Type B pancreatic cell (in vitro differentiated cells): ENCODE data around the gene ACTA2. TPM values are rescaled to one million over a fixed set of nuclear protein-coding genes. Genes with fewer than 3 reads are reported as not detected.

Experiments
- DNase-seq: peaks from one replicate; pipeline ENCODE4 v3.0.0; 2021; ENCODE audit warnings: mixed read lengths; ENCODE audit not compliant: unreplicated experiment; ENCODE audit errors: extremely low spot score
- H3K27ac Mint-ChIP-seq: 2 replicates; pipeline ENCODE4 v1.8.0; 2021; ENCODE audit warnings: mild to moderate bottlenecking, mixed read lengths
- H3K27me3 Mint-ChIP-seq: 2 replicates; pipeline ENCODE4 v1.8.0; 2021; ENCODE audit warnings: mixed read lengths
- H3K36me3 Mint-ChIP-seq: 2 replicates; pipeline ENCODE4 v1.8.0; 2021; ENCODE audit warnings: mixed read lengths
- H3K4me1 Mint-ChIP-seq: one replicate; pipeline ENCODE4 v1.8.0; 2021; ENCODE audit warnings: mixed read lengths; ENCODE audit not compliant: unreplicated experiment
- H3K4me3 Mint-ChIP-seq: 2 replicates; pipeline ENCODE4 v1.8.0; 2021; ENCODE audit warnings: mild to moderate bottlenecking, mixed read lengths
- H3K9me3 Mint-ChIP-seq: 2 replicates; pipeline ENCODE4 v1.8.0; 2021; ENCODE audit warnings: mixed read lengths
- total RNA-seq: library from RNA; stranded (reverse); gene quantifications from 2 replicates; pipeline ENCODE4 v1.2.1, GENCODE V29; 2021; ENCODE audit warnings: low replicate concordance
- TF ChIP-seq, protein P1 (sequence below): fragments of 200-600 bp; sonication (generic); conservative IDR thresholded peaks from 2 replicates; pipeline ENCODE4 v1.5.0; 2021; ENCODE audit warnings: antibody characterized with exemption, mild to moderate bottlenecking

The ACTA2 gene
- total RNA-seq, 1 donor from 2014 or later = 76.5 TPM

DNA sequence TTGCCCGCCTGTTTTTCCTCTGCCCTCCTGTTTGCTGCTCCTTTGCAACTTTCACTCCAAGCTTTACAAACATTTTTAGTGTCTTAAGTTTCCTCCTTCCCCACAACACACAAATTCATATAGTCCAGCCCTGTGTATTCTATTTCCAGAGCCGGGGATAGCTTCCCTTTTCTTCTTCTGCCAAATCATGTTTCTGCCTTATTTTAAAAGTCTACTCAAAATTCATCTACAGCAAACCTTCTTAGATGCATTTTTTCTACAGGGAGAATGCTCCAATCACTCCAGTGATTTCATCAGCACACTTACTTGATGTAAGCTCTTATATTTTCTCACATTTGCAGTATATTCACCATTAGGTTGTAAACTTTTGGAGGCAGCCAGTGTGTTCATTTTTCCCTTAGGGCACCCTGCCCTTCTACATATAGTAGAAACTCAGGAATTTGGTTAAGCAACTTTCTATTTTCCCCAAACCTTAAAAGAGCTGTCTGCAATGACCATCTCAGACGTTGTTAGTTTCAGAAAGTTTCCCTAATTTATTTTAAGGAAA lies 12.4 kb upstream of the ACTA2 start:
- Mint-ChIP-seq H3K27me3 (no peaks in the 10 kb centered on the region), H3K27ac (peak overlapping the region; percentile 5), H3K9me3 (no peaks in the 10 kb centered on the region), H3K4me1 (no peaks in the 10 kb centered on the region), H3K4me3 (no peak overlapping the region), H3K36me3 (no peaks in the 10 kb centered on the region)
- TF ChIP-seq, protein P1, sequence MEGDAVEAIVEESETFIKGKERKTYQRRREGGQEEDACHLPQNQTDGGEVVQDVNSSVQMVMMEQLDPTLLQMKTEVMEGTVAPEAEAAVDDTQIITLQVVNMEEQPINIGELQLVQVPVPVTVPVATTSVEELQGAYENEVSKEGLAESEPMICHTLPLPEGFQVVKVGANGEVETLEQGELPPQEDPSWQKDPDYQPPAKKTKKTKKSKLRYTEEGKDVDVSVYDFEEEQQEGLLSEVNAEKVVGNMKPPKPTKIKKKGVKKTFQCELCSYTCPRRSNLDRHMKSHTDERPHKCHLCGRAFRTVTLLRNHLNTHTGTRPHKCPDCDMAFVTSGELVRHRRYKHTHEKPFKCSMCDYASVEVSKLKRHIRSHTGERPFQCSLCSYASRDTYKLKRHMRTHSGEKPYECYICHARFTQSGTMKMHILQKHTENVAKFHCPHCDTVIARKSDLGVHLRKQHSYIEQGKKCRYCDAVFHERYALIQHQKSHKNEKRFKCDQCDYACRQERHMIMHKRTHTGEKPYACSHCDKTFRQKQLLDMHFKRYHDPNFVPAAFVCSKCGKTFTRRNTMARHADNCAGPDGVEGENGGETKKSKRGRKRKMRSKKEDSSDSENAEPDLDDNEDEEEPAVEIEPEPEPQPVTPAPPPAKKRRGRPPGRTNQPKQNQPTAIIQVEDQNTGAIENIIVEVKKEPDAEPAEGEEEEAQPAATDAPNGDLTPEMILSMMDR = no peak
- DNase-seq = no peak

DNA sequence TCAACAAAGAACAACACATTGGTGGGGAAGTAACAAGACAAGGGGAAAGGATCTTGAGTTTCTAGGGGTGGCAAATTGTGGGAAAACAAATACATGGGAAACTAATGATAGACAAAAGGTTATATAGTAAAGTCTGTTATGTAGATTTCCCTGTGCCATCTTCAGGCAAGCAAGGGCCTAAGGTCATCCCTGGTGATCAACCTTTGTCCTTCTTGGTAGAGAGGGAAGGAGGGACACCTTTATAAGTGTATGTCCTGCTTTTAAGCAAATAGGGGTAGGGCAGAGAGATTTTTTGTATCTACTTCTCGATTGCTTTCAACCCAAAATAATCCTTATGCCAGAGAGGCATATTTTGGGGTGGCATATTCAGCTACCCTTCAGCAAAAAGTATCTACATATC lies 11.8 kb upstream of the ACTA2 start:
- Mint-ChIP-seq H3K4me1 (no peaks in the 10 kb centered on the region), H3K36me3 (no peaks in the 10 kb centered on the region), H3K27ac (no peak overlapping the region), H3K4me3 (no peak overlapping the region), H3K9me3 (no peaks in the 10 kb centered on the region), H3K27me3 (no peaks in the 10 kb centered on the region)
- DNase-seq = no peak
- TF ChIP-seq, protein P1 = no peak

DNA sequence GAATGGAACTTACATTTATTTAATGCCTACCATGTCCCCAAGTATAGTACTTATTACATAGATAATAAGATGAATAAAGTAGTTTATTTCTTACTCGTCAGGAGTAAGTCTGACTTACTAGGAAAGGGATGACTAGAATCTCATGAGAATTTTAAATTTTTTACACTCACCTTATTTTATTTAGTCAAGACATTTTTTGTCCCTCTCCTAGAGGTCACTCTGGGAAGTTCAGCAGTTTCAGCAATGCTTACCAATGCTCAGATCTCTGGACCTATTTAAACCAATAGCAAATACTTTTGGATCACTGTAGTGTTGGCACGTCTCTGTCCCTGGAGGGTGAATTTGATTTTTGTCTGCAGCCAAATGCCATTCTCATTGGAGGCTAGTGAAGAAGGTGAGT lies 10.7 kb upstream of the ACTA2 start:
- Mint-ChIP-seq H3K4me3 (no peak overlapping the region), H3K36me3 (no peaks in the 10 kb centered on the region), H3K4me1 (no peaks in the 10 kb centered on the region), H3K27ac (no peak overlapping the region), H3K27me3 (no peaks in the 10 kb centered on the region), H3K9me3 (no peaks in the 10 kb centered on the region)
- TF ChIP-seq, protein P1 = peak; percentile 56
- DNase-seq = no peak

DNA sequence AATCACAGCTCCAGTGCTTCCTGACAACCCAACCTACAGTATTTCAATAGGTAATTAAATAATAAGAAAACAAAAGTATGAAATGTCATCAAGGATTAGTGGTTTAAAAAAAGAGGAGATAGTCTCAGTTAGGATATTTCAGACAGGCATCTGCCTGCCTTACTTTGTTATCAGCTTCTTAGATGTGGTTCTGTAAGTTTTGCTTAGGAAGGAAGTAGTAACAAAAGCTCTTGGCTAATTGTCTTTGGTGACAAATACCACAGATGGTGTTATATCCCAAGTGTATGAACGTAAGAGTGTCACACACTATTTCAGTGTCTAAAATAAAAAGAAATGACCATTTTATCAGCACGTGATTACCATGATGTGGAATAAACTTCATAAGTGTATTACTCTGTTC lies 9.8 kb upstream of the ACTA2 start:
- no peak for DNase-seq
- H3K27ac Mint-ChIP-seq = no peak overlapping the region
- no peaks in the 10 kb centered on the region for H3K9me3 Mint-ChIP-seq
- TF ChIP-seq, protein P1 = no peak
- no peaks in the 10 kb centered on the region for H3K36me3 Mint-ChIP-seq
- no peaks in the 10 kb centered on the region for H3K27me3 Mint-ChIP-seq
- no peaks in the 10 kb centered on the region for H3K4me1 Mint-ChIP-seq
- H3K4me3 Mint-ChIP-seq = no peak overlapping the region

DNA sequence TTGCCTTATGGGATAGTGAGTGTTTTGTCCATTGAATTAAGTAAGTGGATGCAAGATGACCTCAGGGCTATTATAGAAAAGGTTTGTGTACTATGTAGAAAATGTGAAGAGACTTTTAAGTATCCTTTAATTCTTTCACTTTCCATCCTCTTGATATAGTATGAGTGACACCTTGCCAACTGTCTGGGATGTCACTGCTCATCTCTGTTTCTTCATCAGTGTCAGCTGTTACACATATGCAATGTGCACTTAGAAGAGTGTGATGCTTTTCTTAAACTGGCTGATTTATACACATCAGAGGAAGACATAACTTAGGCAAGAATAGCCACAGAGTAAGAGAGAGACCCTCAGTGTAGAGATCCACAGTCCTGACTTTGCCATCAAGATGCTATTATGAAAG lies 8.7 kb upstream of the ACTA2 start:
- Mint-ChIP-seq H3K9me3 (no peaks in the 10 kb centered on the region), H3K27me3 (no peaks in the 10 kb centered on the region), H3K36me3 (no peaks in the 10 kb centered on the region), H3K4me3 (no peak overlapping the region), H3K4me1 (no peaks in the 10 kb centered on the region), H3K27ac (no peak overlapping the region)
- DNase-seq = no peak
- TF ChIP-seq, protein P1 = no peak

DNA sequence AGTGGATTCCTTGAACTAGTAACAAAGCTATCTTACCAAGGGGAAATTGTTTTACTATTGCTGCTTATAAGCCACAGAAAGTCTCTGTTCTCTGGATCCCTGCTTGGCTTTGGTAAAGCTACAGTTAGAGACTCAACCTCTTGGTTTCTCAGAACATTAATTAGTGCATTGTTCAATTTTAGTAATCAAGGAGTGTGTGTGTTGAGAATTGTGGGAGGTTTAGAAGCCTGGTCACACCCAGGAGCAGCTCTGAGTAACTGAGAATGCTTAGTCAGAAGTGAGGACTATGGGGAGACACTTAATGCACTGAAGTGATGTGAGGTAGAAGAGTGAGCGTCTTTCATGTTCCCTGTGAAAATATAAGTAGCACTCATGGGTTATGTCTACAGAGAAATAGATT lies 8.2 kb upstream of the ACTA2 start:
- TF ChIP-seq, protein P1 = no peak
- H3K9me3 Mint-ChIP-seq = no peaks in the 10 kb centered on the region
- no peaks in the 10 kb centered on the region for H3K27me3 Mint-ChIP-seq
- DNase-seq = no peak
- no peaks in the 10 kb centered on the region for H3K4me1 Mint-ChIP-seq
- H3K36me3 Mint-ChIP-seq = no peaks in the 10 kb centered on the region
- H3K27ac Mint-ChIP-seq = no peak overlapping the region
- no peak overlapping the region for H3K4me3 Mint-ChIP-seq
